Tibial nerve (tissue), 4 donors: ENCODE results near the gene JTB. TPM values are rescaled to one million over a fixed set of nuclear protein-coding genes. Genes with fewer than 3 reads are reported as not detected.

Experiments
- DNase-seq, 2 donors: peaks; one replicate each; pipeline ENCODE4 v3.0.0-alpha.2; 2019; ENCODE audit warnings: low spot score in 2 of 2
- H3K27ac ChIP-seq, 4 donors: fragments of 200-600 bp; sonication (generic) in 3 of 4; one replicate each; pipeline ENCODE4 v1.5.1; 2017 to 2019; ENCODE audit warnings: mild to moderate bottlenecking in 1 of 4
- H3K27me3 ChIP-seq, 2 donors: fragments of 200-600 bp; sonication (generic) in 1 of 2; one replicate each; pipeline versions ENCODE4 v1.5.1 to v1.6.0; 2017 to 2019
- H3K36me3 ChIP-seq, 3 donors: fragments of 200-600 bp; sonication (generic); one replicate each; pipeline ENCODE4 v1.5.1; 2018 to 2019
- H3K4me1 ChIP-seq, 4 donors: fragments of 200-600 bp; sonication (generic) in 3 of 4; one replicate each; pipeline ENCODE4 v1.5.1; 2017 to 2019
- H3K4me3 ChIP-seq, 4 donors: fragments of 200-600 bp; sonication (generic) in 3 of 4; one replicate each; pipeline ENCODE4 v1.5.1; 2017 to 2019; ENCODE audit warnings: mild to moderate bottlenecking in 1 of 4, moderate library complexity in 1 of 4
- H3K9me3 ChIP-seq, 4 donors: fragments of 200-600 bp; sonication (generic) in 3 of 4; one replicate each; pipeline ENCODE4 v1.5.1; 2017 to 2019
- EP300 ChIP-seq, 2 donors: sonication (generic); formaldehyde crosslinking; IDR thresholded peaks; one replicate each; pipeline ENCODE4 v1.6.1; 2017; ENCODE audit warnings: antibody characterized with exemption in 2 of 2, mild to moderate bottlenecking in 1 of 2
- POLR2A ChIP-seq, 2 donors: fragments of 450-650 bp; IDR thresholded peaks; one replicate each; pipeline ENCODE4 v1.6.1; 2017; ENCODE audit warnings: antibody characterized with exemption in 2 of 2, mild to moderate bottlenecking in 2 of 2, moderate library complexity in 2 of 2
- WGBS, 2 donors: methylation state at CpG; one replicate each; pipeline ENCODE4 v1.1.5; 2018; 5-methylcytosine and 5-hydroxymethylcytosine counted together
- total RNA-seq, 4 donors: library from RNA; depleted of rRNA; stranded (reverse); fragments of >200 nt; gene quantifications; one replicate each; pipeline ENCODE4 v1.1.0, GENCODE V29; 2016
- TF ChIP-seq, protein P1 (sequence below), 5 experiments: fragments of 200-600 bp in 3 of 5; fragments of 450-650 bp in 2 of 5; sonication (generic) in 3 of 5; IDR thresholded peaks; one replicate each; pipeline ENCODE4 v1.5.1; 2016 to 2019; ENCODE audit warnings: antibody characterized with exemption in 5 of 5, mild to moderate bottlenecking in 3 of 5, moderate library complexity in 2 of 5

JTB gene
- total RNA-seq, 4 donors from 2014 or later: 149 to 289 (median 241) TPM

DNA sequence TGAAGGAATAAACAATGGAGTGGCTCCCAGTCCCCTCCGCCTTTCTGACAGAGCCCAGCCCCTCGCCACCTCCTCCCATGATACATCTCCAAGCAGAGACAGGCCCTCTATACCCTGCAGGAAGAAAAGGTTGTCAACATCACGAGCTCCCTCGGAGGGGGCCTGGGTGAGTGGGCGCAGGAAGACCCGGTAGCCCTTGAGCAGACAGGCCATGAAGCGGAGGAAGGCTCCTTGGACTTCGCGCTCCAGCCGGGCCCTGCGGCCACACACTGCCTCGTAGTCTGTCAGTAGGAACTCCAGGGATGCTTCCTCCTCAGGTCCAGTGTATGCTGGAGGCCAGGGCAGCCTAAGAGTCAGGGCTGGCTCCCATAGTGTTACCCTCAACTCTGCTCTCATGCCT is 38.0 kb downstream of the JTB start:
- Histone ChIP-seq H3K4me3 (no peak overlapping the region), H3K9me3 (no peaks in the 10 kb centered on the region), H3K27ac (no peak overlapping the region), H3K4me1 (peaks cover 0 to 13% (median 4%) of the 10 kb centered on the region in 4 donors), H3K27me3 (no peaks in the 10 kb centered on the region), H3K36me3 (peaks cover 8 to 86% (median 41%) of the 10 kb centered on the region in 3 donors)
- TF ChIP-seq POLR2A (IDR thresholded peaks at IDR 0.05) (no peak), EP300 (IDR thresholded peaks at IDR 0.05) (no peak)
- TF ChIP-seq, protein P1, sequence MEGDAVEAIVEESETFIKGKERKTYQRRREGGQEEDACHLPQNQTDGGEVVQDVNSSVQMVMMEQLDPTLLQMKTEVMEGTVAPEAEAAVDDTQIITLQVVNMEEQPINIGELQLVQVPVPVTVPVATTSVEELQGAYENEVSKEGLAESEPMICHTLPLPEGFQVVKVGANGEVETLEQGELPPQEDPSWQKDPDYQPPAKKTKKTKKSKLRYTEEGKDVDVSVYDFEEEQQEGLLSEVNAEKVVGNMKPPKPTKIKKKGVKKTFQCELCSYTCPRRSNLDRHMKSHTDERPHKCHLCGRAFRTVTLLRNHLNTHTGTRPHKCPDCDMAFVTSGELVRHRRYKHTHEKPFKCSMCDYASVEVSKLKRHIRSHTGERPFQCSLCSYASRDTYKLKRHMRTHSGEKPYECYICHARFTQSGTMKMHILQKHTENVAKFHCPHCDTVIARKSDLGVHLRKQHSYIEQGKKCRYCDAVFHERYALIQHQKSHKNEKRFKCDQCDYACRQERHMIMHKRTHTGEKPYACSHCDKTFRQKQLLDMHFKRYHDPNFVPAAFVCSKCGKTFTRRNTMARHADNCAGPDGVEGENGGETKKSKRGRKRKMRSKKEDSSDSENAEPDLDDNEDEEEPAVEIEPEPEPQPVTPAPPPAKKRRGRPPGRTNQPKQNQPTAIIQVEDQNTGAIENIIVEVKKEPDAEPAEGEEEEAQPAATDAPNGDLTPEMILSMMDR (IDR thresholded peaks at IDR 0.05): no peak
- DNase-seq: no peak
- WGBS, 2 donors: 81 to 89% methylated on average over 11 of the region's 12 CpGs

DNA sequence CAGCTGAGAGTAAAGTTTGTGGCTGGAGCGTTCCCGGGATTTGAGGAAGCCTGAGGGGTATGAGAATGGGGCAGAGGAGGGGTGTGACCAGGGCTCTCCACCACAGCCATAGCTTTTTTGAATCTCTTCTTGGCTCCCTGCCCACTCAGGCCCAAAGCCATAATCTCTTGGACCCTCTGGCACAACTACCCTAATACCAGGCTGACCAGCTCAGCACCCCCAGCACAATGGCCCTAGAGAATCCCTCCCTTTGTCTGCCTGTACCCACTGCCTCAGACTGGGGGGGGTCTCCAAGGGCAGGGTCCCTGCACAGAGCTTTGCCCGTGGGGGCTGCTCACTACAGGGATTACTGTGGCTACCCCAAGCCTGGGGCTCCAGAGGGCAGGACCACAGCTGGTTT is 38.5 kb downstream of the JTB start:
- TF ChIP-seq POLR2A (IDR thresholded peaks at IDR 0.05) (no peak), EP300 (IDR thresholded peaks at IDR 0.05) (no peak)
- TF ChIP-seq, protein P1 (IDR thresholded peaks at IDR 0.05): no peak
- Histone ChIP-seq H3K27ac (no peak overlapping the region), H3K4me3 (no peak overlapping the region), H3K27me3 (no peaks in the 10 kb centered on the region), H3K9me3 (no peaks in the 10 kb centered on the region), H3K4me1 (peaks cover 0 to 8% (median 1%) of the 10 kb centered on the region in 4 donors), H3K36me3 (peaks cover 8 to 90% (median 46%) of the 10 kb centered on the region in 3 donors)
- DNase-seq: no peak
- 62 to 75% methylated on average over 3 of the region's 3 CpGs for WGBS, 2 donors

DNA sequence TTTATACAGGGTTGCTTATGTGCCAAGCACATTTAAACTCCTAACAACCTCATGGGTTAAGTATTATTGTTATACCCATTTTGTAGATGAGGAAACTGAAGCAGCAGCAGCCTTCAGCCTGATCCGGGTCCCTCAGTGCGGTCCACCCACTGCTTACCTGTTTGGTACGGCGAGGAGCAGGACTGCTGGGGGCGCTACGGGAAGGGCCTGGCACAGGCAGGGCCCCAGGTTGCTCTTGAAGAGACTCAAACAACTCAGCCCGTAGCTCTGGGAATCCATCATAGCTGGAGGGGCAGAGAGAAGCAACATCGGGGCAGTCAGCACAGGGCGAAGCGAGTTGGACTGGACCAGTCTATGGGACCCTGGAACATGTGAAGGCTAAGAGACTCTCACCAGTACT is 40.1 kb downstream of the JTB start:
- no peaks in the 10 kb centered on the region for H3K27me3 ChIP-seq
- peaks cover 8 to 100% (median 47%) of the 10 kb centered on the region in 3 donors for H3K36me3 ChIP-seq
- no peak overlapping the region for H3K27ac ChIP-seq
- H3K9me3 ChIP-seq: no peaks in the 10 kb centered on the region
- WGBS, 2 donors: 92 to 94% methylated on average over 10 of the region's 10 CpGs
- no peak for DNase-seq
- H3K4me1 ChIP-seq: no peaks in the 10 kb centered on the region
- no peak overlapping the region for H3K4me3 ChIP-seq
- TF ChIP-seq EP300 (IDR thresholded peaks at IDR 0.05) (no peak), POLR2A (IDR thresholded peaks at IDR 0.05) (no peak)
- TF ChIP-seq, protein P1 (IDR thresholded peaks at IDR 0.05): no peak

DNA sequence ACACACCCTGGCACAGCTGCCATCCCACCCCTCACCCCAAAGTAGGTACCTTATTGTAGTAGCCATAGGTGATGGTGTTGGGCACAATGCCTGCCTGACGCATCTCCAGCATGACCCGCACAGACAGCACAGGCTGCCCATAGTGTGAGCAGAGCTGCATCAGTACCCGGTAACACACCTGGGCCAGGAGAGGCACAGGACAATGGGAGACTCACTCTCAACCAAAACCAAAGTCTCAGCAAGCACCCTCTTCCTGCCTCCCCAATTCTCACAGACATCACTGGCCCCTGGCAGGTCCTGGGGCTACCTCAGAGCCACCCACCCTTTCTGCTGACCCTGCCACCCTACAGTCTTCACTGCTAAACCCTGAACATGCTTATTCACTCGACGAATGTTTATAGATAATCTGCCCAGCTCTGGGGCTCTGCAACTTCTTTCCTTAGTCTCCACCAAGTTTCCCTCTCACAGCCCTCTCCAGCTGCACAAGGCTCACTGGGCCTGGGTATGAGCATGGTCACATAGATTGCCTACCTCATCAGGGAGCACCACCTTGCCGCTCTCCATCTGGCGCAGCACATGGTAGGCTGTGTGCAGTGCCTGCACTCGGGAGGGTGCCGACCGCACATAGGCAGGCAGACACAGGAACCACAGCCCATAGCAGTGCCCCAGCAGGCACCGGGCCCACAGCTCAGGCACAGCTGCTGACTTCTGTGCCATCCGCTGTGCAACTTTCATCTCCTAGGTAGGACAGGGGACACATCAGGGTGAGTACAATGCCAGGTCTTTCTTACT is 41.3 kb downstream of the JTB start:
- DNase-seq: no peak
- peaks cover 10 to 100% (median 51%) of the 10 kb centered on the region in 3 donors for H3K36me3 ChIP-seq
- H3K27ac ChIP-seq: no peak overlapping the region
- WGBS, 2 donors: 94 to 98% methylated on average over 11 to 12 of the region's 12 CpGs
- TF ChIP-seq, protein P1 (IDR thresholded peaks at IDR 0.05): no peak
- no peak for TF ChIP-seq POLR2A (IDR thresholded peaks at IDR 0.05)
- no peak for TF ChIP-seq EP300 (IDR thresholded peaks at IDR 0.05)
- no peaks in the 10 kb centered on the region for H3K27me3 ChIP-seq
- no peaks in the 10 kb centered on the region for H3K4me1 ChIP-seq
- no peak overlapping the region for H3K4me3 ChIP-seq
- H3K9me3 ChIP-seq: no peaks in the 10 kb centered on the region

DNA sequence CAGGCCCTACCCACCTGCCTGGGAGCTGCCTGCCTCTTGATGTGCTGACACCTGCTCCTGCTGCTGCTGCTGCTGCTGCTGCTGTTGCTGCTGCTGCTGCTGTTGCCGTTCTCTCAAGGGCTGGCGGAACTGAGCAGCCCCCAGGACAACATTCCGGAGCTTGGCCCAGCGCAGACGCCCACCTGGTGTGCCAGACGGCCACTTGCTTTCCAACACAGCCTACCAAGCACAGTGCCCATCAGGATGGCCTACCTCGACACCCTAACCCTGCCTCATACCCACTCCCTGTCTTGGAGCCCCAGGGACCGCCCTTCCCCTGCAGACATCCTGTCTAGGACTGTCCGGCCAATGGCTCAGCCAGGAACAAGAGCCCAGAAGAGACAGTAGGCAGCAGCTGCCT is 42.7 kb downstream of the JTB start:
- DNase-seq: no peak
- peaks cover 0 to under 1% (median 0%) of the 10 kb centered on the region in 4 donors for H3K4me1 ChIP-seq
- 92 to 95% methylated on average over 9 of the region's 9 CpGs for WGBS, 2 donors
- no peaks in the 10 kb centered on the region for H3K9me3 ChIP-seq
- H3K36me3 ChIP-seq: peaks cover 10 to 100% (median 50%) of the 10 kb centered on the region in 3 donors
- TF ChIP-seq, protein P1 (IDR thresholded peaks at IDR 0.05): no peak
- TF ChIP-seq EP300 (IDR thresholded peaks at IDR 0.05) (no peak), POLR2A (IDR thresholded peaks at IDR 0.05) (no peak)
- no peaks in the 10 kb centered on the region for H3K27me3 ChIP-seq
- no peak overlapping the region for H3K27ac ChIP-seq
- no peak overlapping the region for H3K4me3 ChIP-seq
